ENCODE results near the gene DNAJC27. TPM values are rescaled to one million over a fixed set of nuclear protein-coding genes. Genes with fewer than 3 reads are reported as not detected.

Gene DNAJC27
- total RNA-seq, 1 donor from 2014 or later, result 19.1 TPM

DNA sequence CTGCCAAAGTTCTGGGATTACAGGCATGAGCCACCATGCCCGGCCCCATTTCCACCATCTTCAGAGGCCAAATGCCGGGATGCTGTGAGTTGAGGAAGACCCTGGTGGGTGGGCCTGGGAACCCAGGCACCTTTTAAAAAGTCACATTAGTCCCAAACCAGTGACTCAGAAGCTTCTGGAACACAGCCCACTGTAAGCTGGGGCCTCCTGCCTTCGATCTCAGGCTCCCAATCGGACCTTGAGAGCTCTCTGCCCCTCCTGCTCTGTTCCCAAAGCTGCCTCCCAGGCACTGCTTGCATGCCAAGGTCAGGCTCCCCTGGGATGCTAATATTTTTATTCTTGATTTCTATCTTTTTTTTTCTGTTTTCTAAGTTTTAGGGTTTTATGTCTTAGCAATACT, 56.0 kb downstream of the DNAJC27 start:
- H3K27ac Mint-ChIP-seq, result no peak overlapping the region
- no peak overlapping the region for H3K4me3 ChIP-seq
- H3K79me2 ChIP-seq (ENCODE audit: low read depth), result peaks cover 4% of the 10 kb centered on the region
- H2AFZ ChIP-seq (replicated peaks), result no peak overlapping the region
- no peaks in the 10 kb centered on the region for H3K36me3 ChIP-seq
- H3K9ac ChIP-seq, result no peak overlapping the region
- H3K36me3 Mint-ChIP-seq, result peaks cover 14% of the 10 kb centered on the region
- TF ChIP-seq EZH2phosphoT487 (IDR thresholded peaks at IDR 0.05) (no peak), EZH2 (IDR thresholded peaks at IDR 0.05) (no peak), CTCF (IDR thresholded peaks at IDR 0.05) (no peak)
- H3K27me3 ChIP-seq, result peaks cover 3% of the 10 kb centered on the region
- no peak overlapping the region for H3K27ac ChIP-seq
- H3F3A ChIP-seq (ENCODE audit: low read depth), result peaks cover 9% of the 10 kb centered on the region
- H3K9me3 Mint-ChIP-seq, result peaks cover 4% of the 10 kb centered on the region
- peaks cover 5% of the 10 kb centered on the region for H3K27me3 Mint-ChIP-seq (ENCODE audit: insufficient read depth, low read depth)
- H3K4me1 ChIP-seq, result peaks cover 6% of the 10 kb centered on the region
- no peak overlapping the region for H3K4me3 Mint-ChIP-seq
- H3K9me3 ChIP-seq (ENCODE audit: low read depth), result no peaks in the 10 kb centered on the region
- H3K4me2 ChIP-seq, result no peak overlapping the region
- peaks cover 19% of the 10 kb centered on the region for H4K20me1 ChIP-seq (ENCODE audit: low read depth)
- DNase-seq (ENCODE audit: low spot score), result no peak
- peaks cover 32% of the 10 kb centered on the region for H3K4me1 Mint-ChIP-seq

GRCh38 chr2:24915175-24915574, 56.6 kb downstream of the DNAJC27 start:
- no peak overlapping the region for H3K4me3 ChIP-seq
- no peaks in the 10 kb centered on the region for H3K27me3 ChIP-seq
- no peak overlapping the region for H3K27ac Mint-ChIP-seq

GRCh38 chr2:24914713-24915112, 57.0 kb downstream of the DNAJC27 start:
- H3K79me2 ChIP-seq (ENCODE audit: low read depth), result peaks cover 8% of the 10 kb centered on the region
- no peaks in the 10 kb centered on the region for H3K27me3 ChIP-seq
- H3K4me3 ChIP-seq, result no peak overlapping the region
- H3K9me3 ChIP-seq (ENCODE audit: low read depth), result no peaks in the 10 kb centered on the region
- H2AFZ ChIP-seq (replicated peaks), result no peak overlapping the region
- peaks cover 5% of the 10 kb centered on the region for H3K27me3 Mint-ChIP-seq (ENCODE audit: insufficient read depth, low read depth)
- no peak for TF ChIP-seq EZH2 (IDR thresholded peaks at IDR 0.05)
- TF ChIP-seq EZH2phosphoT487 (IDR thresholded peaks at IDR 0.05), result no peak
- TF ChIP-seq CTCF (IDR thresholded peaks at IDR 0.05), result no peak
- H3K4me1 ChIP-seq, result peaks cover 6% of the 10 kb centered on the region
- no peak overlapping the region for H3K4me3 Mint-ChIP-seq
- no peaks in the 10 kb centered on the region for H3K36me3 ChIP-seq
- peaks cover 19% of the 10 kb centered on the region for H4K20me1 ChIP-seq (ENCODE audit: low read depth)
- peaks cover 9% of the 10 kb centered on the region for H3K9me3 Mint-ChIP-seq
- H3K36me3 Mint-ChIP-seq, result peaks cover 24% of the 10 kb centered on the region
- peaks cover 6% of the 10 kb centered on the region for H3F3A ChIP-seq (ENCODE audit: low read depth)
- H3K4me2 ChIP-seq, result no peak overlapping the region
- H3K9ac ChIP-seq, result no peak overlapping the region
- H3K27ac Mint-ChIP-seq, result no peak overlapping the region
- no peak overlapping the region for H3K27ac ChIP-seq
- peaks cover 31% of the 10 kb centered on the region for H3K4me1 Mint-ChIP-seq
- no peak for DNase-seq (ENCODE audit: low spot score)

More at GRCh38 chr2:24915175-24915574, 56.6 kb downstream of the DNAJC27 start:
- H3K27ac ChIP-seq, result no peak overlapping the region
- H4K20me1 ChIP-seq (ENCODE audit: low read depth), result peaks cover 19% of the 10 kb centered on the region
- no peak overlapping the region for H3K4me2 ChIP-seq
- no peaks in the 10 kb centered on the region for H3K9me3 ChIP-seq (ENCODE audit: low read depth)
- Mint-ChIP-seq H3K9me3 (peaks cover 4% of the 10 kb centered on the region), H3K36me3 (peaks cover 19% of the 10 kb centered on the region), H3K27me3 (ENCODE audit: insufficient read depth, low read depth) (peaks cover 5% of the 10 kb centered on the region), H3K4me3 (no peak overlapping the region), H3K4me1 (peaks cover 30% of the 10 kb centered on the region)
- DNase-seq (ENCODE audit: low spot score), result no peak
- TF ChIP-seq EZH2phosphoT487 (IDR thresholded peaks at IDR 0.05) (no peak), EZH2 (IDR thresholded peaks at IDR 0.05) (no peak), CTCF (IDR thresholded peaks at IDR 0.05) (no peak)
- peaks cover 8% of the 10 kb centered on the region for H3K79me2 ChIP-seq (ENCODE audit: low read depth)
- no peaks in the 10 kb centered on the region for H3K36me3 ChIP-seq
- H3K9ac ChIP-seq, result no peak overlapping the region
- peaks cover 6% of the 10 kb centered on the region for H3F3A ChIP-seq (ENCODE audit: low read depth)
- peaks cover 6% of the 10 kb centered on the region for H3K4me1 ChIP-seq
- no peak overlapping the region for H2AFZ ChIP-seq (replicated peaks)
